Suppressor macrophage (primary cell): ENCODE data around the gene TNS2.
A peak's percentile ranks its signal among the peaks of the same experiment; 100 is the strongest.

Experiments
- DNase-seq, 4 experiments: peaks; one replicate each; pipeline ENCODE4 v3.0.0-alpha.2; 2020 to 2022

TNS2 gene

DNA sequence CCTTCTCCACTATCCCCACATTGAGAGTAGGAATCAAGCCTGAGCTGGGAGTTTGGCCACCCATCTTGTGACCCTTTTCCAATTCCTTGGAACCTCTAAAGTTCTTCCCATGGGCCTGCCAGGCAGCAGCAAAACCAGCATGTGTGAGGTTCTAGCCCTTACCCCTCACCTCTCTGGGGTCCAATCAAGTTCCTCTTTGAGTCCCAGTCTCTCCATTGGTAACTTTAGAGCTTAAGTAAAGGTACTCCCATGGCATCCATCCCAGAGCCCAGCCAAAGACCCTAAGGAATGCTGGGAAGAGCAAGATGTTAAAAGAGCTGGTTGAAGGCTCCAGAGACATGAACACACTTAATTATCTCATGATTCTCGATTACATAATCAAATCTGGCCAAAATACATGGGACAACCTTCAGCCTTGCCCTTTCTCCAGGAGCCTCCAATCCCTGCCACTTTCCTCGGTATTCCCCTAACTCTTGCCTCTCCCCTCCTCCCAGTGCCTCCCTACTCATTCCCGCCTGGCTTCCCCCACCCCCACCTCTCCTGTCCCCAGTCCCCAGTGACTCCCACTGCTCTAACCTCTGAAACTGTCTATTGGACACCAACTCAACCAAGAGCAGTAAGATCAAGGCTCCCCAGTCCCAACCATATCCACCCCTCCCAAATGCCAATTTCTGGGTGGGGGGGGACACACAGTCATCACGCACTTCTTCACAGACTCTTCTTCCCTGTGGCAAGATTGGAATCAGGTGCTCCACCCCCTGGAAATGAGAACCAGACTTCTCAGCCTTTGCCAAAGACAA lies 4.8 kb upstream of the TNS2 start:
- no peak for DNase-seq

DNA sequence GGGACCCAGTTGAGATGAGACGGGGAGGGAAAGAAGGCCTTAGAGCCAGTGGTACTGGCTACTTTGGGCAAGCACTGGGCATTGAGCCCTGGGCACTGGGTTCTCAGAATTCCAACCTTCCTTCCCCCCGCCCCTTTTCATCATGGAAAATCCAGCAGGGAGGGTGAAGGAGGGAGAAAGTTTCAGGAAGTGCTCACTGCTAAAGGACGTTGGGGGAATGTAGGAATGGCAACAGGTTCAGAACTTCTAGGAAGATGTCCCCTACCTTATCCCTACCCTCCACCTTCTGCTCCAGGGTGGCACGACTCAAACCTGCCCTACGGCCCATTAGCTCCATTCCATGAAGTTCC lies 4.2 kb upstream of the TNS2 start:
- no peak for DNase-seq

DNA sequence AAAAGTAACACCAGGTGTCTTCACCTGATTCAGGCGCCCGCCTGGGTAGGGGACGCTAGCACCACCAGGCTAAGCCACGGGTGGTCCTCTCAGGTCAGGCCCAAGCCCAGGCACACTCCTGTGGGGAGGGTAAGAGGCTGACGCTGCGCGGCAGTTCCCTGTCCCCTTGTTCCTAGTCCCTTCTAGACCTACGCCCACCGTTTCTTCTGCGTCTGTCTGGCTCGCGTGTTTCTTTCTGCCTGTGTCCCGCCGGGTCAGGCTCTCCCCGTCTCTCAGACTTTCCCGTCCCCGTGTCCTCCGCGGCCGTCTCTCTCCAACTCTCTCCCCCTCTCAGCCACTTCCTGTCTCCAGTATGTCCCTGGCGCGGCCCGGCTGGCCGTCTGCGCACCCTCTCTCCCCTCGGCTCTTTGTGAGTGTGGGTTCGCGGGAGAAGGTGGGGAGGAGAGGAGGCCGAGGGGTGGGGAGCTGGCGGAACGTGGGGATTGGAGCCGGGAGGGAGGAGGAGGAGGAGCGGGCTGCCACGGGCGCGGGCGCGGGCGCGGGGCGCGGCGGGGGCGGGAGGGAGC lies 3.1 kb upstream of the TNS2 start:
- peak; percentile 48 to 82 (median 65) for DNase-seq

DNA sequence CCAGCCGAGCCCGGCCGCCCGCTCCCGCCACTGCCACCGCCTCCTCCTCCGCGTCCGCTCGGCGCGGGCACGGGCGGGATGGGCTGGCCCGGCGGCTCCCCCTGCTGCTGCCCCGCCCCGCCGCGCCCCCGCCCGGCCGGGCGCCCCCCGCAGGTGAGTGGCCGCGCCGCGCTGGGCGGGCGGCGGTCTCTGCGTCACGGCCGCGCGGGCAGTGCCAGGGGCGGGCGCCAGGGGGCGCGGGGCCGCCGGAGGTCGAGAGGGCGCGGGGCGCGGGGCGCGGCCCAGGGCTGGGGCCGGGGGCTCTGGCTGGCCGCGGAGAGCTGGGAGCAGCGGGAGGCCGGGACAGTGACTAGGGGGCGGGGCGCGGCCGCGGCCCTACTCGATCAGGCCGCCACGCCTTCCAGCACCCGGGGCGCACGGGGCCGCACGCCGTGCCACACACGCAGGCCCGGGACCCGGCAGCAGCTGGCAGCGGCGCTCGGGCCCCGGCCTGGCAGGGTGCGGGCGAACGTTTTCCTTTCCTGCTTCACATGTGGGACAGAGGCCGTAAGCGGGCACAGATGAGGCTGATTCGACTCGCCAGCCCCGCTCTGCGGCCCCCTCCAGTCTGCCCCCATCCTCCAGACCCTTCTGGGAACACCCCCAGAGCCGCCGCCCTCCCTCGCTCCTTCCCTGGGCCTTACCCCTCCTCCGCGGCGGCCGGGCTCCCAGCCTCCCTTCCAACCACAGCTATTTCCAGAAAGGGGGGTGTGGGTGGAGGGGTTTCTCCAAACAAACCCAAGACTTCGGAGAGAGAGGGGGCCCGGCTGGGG lies 2.4 kb upstream of the TNS2 start:
- peak; percentile 40 to 86 (median 62) for DNase-seq

DNA sequence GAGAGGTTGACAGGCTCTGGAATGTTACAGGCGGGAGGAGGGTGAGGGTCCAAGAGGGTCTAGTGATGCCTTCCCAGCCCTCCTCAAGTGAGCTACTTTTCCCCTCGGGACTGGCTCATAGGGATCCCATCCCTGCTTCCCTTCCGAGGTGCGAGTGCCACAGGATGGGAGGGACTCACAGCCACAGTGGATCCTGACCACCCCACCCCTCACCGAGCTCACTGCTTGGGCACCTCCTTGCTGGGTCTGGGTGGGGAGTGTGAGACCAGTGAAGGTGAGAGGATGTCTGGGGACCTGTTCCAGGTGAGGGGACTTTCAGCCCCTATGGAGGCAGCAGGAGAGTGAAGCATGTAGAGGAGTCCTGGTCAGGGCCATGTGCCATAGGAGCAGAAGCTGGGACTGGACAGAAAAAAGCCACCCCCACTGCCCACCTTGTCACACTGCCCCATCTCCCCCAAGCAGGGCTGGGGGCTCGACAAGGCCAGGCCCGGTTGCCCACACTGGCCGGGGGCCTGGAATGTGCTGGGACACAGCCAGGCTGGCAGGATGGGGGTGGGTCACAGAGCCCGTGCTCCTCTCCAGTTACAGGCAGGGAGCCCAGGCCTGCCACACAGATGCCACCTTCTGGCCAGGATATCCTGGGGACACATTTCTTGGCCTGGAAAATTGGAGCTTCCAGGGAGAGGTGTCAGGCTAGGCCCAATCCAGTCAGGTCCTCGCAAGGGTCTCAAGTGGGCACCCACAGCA lies 1.7 kb upstream of the TNS2 start:
- peak in 1 of 4 experiments; percentile 37 for DNase-seq

DNA sequence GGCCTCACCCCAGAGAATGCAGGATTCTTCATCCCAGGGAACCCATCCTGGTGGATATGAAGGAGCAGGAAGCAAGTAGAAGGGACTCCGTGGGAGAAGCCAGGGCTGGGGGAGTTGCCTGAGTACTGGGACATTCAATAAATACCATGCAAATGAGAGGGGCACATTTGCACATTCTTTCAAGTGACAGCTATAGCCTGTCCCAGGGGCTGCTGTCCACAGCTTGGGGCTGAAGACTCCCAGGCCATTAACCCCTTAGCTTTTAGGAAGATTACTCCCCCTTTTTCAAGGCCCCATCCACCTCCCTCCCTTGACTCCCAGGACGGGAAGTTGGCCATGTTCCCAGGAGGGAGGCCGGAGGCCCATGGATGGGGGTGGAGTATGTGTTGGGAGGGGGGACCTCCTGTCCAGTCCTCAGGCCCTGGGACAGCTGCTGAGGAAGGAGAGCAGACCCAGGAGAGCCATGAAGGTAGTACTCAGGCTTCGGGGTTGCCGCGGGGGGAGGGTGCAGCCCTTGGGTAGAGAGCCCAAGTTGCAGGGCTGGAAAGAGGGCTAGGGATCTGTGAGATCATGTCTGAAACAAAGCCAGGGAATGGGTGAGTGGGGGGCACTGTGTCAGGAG lies 974 bp upstream of the TNS2 start:
- DNase-seq, result no peak

DNA sequence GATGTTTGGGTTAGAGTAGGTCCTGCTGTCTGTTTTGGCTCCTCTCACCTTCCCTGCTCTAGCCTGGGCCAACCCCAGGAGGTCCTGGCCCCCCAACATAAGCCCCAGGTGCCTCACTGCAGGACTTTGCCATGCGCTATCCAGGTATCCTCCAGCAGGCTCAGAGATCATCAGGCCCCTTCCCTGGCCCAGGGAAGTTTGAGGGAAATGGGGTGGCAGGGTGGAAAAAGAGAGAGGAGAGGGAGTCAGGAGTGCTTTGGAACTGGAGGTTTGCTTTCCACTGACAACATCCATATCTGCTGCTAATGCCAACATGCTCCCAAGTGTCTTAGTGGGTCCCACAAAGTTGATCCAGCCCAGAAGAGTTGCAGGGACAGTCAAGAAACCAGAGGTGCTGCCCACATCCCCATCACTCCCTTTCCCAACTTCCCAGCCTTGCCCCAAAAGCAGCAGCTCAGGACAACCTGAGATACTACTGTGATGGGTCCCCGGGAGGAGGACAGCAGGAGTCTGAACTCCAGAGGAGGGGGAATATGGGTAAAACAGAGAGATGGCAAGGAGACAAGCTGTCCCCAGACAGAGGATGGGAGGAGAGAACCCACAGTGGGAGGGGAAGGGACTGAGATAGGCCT lies 677 bp downstream of the TNS2 start:
- no peak for DNase-seq

DNA sequence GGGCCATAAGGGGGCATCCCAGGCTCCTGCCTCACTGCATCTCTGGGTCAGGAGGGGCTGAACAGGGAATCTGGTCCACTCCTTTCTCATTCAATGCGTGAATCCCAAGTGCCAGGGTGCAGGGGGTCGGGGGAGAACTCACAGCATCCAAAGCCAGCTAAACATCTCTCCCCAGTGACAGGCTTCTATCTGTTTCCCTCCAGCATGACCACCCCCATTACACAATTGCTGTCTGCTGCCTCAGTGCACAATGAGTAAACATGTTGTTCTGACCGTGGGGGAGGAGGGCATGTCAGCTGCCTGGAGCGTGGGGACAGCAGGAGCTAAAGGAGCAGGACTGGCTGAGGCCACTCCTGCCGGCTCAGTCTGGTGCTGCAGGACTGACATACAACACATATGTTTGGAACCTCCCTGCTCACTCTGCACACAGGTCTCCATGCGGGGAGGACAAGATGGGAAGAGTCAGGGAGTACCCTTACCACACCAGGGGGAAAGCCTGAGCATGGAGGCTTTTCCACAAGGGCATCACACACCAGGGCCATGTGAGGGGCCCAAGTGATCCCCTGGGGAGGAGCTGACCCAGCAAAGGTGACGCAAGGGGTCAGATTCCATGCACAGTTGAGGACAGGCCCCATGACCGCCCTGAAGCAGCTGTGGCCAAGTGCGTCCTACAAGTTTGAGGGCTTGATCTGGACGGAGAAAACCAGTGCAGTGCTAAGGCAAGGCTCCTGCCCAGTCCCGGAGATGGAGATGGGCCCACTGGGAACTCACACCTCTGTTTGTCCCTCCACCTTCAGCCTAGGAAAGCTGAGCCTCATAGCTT lies 1.4 kb downstream of the TNS2 start:
- DNase-seq, result peak; percentile 58 to 84 (median 78)

DNA sequence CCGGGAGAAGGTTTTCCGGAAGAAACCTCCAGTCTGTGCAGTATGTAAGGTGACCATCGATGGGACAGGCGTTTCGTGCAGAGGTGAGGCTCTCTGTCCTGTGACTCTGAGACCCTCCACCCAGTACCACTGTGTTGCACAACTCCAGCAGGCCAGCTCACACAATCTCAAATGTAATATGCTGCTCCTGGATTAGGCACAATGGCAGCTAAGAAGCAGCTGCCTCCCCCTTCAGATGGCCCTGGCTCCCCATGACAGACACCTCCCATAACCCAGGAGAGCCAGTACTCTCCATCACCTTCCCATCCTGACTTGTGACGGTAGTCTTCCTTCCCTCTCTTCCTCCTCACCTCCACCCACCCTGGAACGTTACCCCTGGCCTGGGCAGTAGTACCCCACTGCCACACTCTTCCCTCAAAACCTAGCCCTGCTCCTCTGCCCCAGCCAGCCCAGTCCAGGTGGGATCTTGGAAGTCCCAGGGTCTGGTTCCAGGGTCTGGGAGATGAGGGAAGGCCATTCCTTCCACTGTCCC lies 2.1 kb downstream of the TNS2 start:
- DNase-seq, result no peak

DNA sequence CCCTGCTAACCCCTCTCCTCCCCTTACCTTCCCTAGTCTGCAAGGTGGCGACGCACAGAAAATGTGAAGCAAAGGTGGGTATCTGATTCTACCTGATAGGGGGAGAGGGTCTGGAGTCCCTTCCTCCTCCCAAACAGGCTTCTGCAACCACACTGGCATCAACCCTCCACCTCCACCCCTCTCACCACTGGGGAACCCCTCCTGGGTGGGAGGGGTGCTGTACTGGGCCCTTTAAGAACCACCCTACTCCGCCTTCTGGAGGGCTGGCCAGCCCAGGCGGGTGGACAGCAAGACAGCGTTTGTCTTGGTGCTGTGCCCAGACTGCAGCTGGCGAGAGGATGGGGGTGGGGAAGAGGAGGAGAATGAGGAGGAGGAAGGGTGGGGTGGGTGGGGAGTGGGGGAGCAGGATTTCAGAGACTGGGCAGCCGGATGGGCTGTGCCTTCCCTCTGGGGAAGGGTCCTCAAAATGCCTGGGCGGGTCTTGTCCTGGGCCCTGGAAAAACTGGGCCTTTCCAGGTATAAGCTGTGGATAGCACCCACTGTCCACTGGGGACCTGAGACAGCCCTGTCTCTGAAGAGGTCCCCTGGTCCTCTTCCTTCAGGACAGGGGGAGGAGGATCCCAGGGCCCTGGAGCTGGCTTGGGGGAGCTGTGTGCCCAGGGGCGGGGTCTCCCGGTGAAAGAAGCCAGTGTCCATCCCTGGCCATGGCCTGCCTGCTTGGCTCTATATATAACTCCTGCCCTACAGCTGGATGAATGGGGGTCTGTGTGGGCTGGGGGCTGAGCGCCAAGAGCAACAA lies 2.8 kb downstream of the TNS2 start:
- no peak for DNase-seq

DNA sequence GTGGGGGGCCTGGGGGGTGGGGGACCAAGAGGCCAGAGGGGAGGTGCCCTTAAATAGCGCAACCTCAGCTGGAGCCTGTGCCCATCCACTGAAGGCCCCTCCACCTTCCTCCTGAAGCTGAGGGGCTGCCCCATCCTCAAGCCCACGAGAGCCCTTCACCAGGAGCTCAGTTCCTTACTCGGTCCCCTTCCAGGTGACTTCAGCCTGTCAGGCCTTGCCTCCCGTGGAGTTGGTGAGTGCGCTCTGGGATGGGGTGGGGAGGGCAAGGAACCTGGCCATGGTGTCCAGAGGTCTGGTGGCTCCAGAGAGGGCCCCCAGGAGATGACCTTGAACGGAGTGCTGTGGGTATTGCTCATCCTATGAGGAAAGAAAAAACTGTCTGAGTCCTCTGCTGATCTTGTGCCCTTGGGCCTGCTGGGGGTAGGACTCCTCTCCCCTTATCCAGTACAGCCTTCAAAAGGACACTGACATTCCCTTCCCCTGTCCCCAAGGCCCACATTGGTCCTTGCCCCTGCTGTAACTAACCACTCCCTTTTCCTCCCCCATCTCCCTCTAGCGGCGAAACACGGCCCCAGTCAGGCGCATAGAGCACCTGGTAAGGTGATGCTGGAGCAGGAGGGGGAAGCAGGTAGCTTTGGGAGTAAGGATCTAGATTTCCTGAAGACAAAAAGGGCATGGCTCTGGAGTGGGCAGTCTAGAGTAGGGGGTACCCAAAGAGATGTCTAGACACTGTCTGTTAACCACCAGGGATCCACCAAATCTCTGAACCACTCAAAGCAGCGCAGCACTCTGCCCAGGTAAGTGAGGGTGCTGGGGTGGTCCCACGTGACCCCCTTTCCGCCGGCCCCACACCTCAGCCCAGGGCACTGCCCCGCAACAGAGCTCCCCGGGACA lies 3.6 kb downstream of the TNS2 start:
- peak in 3 of 4 experiments; percentile 43 to 61 (median 51) for DNase-seq

DNA sequence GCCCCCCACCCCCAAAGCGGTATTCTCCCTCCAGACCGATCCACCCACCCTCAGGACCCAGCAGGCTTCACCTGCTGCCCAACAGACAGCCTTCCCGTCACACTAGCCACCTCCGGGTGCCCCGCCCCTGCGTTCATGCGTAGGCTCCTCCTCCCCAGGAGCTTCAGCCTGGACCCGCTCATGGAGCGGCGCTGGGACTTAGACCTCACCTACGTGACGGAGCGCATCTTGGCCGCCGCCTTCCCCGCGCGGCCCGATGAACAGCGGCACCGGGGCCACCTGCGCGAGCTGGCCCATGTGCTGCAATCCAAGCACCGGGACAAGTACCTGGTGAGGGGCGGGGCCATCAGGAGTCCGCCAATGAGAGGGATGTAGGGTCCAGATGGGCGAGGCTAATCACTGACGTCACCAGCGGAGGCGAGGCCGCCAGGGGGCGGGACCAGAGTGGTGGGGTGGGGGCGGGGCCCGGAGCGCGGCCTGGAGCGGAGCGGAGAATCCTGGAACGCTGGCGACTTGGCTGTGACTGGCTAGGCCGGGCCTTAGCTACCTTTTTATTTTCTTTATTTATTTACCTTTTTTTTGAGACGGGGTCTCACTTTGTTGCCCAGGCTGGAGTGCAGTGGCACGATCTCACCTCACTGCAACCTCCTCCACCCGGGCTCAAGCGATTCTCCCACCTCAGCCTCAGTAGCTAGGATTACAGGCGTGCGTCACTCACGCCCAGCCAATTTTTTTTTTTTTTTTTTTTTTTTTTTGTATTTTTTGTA lies 4.4 kb downstream of the TNS2 start:
- peak; percentile 89 to 94 (median 91) for DNase-seq

DNA sequence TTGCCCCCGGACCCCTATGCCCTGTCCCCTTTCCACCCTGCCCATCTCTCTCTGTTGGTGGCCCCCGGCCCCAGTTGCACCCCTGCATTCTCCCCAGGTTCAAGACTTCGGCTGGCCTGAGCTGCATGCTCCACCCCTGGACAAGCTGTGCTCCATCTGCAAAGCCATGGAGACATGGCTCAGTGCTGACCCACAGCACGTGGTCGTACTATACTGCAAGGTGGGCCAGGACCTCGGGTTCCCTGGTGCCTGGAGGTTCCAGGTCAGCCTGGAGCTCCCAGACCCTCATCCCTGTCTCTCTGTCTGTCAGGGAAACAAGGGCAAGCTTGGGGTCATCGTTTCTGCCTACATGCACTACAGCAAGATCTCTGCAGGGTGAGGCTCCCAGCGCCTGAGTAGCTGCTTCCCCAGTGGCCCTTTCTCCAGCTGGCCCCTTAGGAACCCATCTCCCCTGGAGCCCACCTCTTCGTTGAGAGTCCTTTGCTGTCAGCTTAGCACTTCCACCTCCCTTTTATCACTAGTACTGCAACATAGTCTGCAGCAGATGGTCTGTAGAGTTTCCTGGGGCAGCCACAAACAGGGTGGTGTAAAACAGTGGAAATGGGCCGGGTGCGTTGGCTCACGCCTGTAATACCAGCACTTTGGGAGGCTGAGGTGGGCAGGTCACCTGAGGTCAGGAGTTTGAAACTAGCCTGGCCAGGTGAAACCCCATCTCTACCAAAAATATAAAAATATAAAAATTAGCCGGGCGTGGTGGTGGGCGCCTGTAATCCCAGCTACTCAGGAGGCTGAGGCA lies 5.8 kb downstream of the TNS2 start:
- no peak for DNase-seq

DNA sequence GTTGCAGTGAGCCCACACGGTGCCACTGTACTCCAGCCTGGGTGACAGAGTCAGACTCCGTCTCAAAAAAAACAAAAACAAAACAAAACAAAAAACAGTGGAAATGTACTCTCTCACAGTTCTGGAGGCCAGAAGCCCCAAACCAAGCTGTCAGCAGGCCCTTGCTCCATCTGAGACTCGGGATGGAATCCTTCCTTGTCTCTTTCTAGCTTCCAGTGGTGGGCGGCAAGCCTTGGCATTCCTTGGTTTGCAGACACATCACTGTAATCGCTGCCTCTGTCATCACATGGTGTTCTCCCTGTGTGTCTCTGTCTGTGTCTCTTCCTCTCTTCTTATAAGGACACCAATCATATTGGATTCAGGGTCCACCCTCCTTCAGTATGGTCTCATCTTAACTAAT lies 6.4 kb downstream of the TNS2 start:
- DNase-seq, result no peak

DNA sequence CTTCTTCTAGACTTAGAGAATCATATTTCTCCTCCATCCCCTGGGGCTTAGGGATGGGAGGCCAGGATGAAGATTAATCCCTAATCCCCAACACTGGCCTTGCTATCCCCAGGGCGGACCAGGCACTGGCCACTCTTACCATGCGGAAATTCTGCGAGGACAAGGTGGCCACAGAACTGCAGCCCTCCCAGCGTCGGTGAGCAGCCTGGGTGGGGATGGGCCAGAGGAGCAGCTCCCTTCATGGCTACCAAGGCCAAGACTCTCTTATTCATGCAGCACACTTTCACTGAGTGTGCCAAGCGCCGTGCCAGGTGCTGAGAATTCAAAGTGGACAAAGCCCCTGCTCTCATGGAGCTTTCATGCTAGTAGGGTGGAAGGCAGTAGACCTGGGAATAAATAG lies 7.0 kb downstream of the TNS2 start:
- no peak for DNase-seq

DNA sequence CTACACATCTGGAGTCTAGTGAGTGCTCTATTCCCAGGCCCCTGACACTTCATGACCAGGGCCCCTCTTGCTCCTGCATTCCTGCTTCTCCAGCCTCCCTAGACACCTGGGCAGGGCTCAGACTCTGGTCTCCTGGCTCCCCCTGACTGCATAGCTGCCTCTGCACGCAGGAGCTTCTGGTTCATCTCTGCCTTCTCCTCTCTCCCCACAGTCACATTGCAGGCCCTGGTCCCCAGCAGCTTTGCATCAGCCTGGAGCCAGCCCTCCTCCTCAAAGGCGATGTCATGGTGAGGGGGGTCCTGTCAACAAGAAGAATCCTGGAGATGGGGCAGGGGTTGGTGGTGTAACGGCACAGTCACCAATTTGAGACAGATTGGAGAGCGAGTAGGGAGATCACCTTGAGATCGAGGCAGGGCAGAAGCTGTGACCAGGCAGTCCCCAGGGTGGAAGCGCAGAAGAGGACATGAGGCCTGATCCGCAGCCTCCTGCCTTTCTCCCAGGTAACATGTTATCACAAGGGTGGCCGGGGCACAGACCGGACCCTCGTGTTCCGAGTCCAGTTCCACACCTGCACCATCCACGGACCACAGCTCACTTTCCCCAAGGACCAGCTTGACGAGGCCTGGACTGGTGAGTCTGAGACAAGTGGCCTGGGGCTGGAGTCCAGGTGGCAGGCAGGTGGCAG lies 8.1 kb downstream of the TNS2 start:
- DNase-seq, result no peak
